CD1c-positive myeloid dendritic cell (primary cell): ENCODE measurements around the gene MCM6.
"Not testable (repeated sequence)": the region's sequence is repeated elsewhere in the genome, so short reads cannot be mapped to it uniquely, and the experiment has no call there.

Experiments
- DNase-seq: peaks from one replicate; pipeline ENCODE4 v3.0.0-alpha.2; 2016; ENCODE audit errors: extremely low spot score

Gene MCM6

GRCh38 chr2:135821190-135821589 is 55.1 kb downstream of the MCM6 start:
- no peak for DNase-seq

DNA sequence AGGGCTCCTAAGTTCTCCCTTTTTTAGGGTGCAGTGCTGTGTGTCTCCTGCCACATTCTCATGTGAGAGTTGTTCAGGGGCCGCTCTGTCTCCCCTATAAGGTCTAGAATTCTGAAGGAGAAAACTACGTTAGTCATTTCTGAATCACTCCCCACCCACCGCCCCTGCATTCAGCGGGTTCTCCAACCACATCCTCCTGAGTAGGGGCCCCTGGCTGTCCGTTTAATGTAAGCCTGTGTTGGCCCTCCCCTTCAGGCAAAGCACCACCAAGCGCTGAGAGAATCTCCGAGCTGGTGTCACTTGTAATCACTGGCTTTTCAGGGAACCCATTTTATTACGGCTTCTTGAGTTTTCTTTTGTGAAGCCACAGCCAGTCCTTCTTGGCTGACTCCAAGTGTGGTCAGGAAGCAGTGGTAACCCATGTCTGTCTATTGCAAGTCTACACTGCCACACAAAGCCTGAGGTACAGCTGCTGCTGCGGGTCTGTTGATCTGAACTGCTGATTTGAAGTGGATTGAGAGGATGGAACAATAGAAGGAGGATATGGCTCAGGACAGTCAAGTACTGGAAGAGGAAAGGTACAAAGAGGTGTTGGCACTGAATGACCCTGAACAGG is 56.1 kb downstream of the MCM6 start:
- DNase-seq = peak; percentile 53

DNA sequence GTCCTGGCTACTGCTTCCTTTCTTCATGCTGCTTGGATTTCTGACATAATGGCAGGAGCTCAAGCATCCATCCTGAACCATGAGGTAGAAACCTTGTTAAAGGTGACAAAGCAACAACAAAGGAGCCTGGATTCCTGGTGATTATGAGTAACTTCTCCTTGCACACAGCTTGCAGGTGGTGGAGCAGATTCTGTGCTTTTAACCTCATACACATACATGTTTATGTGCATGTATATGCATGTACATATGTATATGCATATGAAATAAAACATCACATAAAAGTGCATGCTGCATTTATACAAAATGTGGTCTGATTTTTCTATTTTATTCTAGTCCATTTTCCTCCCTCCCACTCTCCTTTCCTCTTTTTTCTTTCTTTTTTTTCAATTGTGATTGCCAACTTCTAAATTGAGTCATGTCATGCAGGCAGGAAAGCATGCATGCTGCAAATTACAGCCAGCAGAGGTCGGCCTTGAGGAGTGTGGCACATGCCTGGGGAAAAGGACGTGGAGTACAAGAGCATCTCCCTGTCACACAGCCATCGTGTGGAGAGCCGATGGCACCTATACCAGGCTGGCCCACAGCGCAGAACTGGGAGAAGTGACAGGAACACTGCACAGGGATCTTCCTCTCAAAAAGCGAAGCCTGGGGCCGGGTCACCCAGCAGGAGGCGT is 57.2 kb downstream of the MCM6 start:
- DNase-seq = no peak

GRCh38 chr2:135817951-135818350 is 58.3 kb downstream of the MCM6 start:
- DNase-seq = no peak

DNA sequence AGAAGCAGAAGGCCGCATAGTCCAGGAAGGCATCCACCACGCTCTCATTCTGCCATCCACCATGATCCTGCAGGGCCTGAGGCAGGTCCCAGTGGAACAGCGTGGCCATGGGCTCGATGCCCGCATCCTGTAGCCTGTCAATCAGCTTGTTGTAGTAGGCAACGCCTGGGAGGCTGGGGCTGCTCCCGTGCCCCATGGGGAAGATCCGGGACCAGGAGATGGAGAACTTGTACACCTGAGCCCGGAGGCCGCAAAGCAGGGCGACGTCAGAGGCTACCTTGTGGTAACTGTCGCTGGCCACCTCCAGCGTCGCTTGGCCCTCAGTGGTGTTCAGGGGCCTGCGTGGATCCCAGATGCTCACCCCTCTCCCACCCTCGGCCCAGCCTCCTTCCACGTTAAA is 58.8 kb downstream of the MCM6 start:
- no peak for DNase-seq

DNA sequence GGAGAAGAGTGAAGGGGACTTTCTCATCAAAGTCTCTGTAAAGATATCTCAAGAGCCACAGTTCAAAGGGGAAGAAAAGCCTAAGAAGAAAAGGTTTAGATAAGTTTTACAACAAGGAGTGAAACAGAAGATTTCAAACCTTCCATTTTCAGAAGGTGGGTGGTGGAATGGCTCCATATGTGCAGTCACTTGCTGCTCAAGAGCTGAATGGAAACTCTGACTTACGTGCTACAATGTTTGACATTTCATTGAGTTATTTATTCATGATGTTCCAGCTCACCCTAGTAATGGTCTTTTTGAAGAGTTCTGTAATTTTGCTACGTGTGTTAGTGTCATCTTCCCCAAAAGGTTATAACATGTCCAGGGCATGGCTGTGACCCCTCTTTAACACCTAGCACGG is 61.0 kb downstream of the MCM6 start:
- DNase-seq = no peak

DNA sequence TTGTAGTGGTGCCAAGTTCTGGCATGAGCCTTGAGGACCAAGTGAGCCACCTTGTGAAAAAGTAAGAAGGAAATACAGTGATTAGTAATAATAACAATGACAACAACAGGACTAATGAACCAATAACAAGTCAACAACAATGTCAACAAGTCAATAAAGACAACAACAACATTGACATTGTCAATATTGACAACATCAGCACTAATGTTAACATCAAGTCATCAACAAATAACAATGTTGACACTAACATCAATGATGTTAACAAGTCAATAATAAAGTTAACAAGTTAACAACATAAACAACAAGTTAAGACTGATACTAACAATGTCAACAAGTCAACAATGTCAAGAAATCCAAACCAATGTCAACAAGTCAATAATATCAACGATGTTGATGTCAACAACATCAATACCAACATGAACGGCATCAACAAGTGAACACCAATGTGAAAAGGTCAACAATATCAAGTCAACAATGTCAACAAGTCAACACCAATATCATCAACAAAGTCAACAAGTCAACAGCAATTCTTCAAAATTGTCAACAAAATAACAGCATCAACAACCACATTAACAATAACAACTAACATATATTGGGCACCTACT is 63.2 kb downstream of the MCM6 start:
- no peak for DNase-seq

- not testable (repeated sequence) for DNase-seq
Measured at GRCh38 chr2:135807874-135808273, 68.4 kb downstream of the MCM6 start.

DNA sequence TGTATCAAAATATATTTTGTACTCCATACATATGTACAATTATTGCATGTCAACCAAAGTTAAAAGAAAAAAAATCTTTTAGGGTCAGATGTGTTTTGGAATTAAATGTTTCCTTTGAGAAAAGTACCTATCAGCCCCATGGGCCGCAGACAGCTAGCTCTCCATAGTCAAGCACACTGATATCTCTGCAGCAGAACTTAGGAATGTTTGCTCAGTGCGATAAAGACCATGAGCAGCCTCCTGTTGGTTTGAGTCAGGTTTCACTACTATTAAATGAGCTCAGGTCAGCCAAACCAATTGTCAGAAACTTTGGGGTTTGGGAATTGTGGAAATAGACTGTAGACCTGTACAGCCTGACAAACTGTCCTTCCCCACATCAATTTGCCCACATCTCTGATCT is 73.0 kb downstream of the MCM6 start:
- DNase-seq = no peak

GRCh38 chr2:135802350-135802749 is 73.9 kb downstream of the MCM6 start:
- no peak for DNase-seq

DNA sequence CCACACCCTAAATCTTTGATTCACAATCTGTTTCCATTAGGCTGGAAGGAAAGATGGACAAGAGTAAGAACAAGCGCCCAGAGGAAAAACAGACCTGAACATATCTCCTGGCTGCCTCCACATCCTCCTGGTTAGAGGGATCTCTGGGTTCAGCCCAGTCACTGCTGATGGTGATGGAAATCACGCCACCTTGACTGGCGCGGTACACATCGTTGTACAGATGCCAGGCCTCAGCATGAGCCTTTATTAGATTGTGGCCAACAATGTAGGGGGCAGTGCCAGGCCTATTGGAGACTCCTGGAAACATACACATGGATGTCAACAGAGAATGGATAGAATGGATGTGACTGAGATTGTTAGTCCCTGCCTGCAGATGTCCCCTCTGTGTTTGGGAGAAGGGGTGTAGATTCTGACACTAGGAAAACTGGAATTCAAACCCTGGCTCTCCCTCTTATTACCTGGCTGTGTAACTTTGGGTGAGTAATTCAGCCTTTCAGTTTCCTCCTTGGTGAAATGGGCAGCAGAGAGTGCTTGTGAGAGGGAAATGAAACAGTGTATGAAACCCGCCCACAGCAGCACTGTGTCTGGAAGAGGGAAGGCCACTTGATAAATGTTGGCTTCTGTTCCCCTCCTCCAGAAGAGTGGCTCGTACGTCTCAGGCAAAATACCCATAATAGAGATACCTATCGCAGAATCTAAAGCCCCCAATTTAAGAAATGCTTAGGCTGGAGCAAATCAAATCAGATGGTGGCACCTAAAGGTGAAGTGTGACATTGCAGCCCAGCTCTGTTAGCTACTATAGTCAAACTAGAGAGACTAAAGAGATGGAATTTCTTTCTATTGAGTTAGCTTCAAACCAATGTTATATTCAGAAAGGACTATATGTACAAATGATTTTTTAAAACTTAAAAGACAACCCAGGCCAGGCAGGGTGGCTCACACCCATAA is 75.5 kb downstream of the MCM6 start:
- DNase-seq = peak; percentile 76

GRCh38 chr2:135799738-135800137 is 76.5 kb downstream of the MCM6 start:
- no peak for DNase-seq

GRCh38 chr2:135798762-135799161 is 77.5 kb downstream of the MCM6 start:
- no peak for DNase-seq

- DNase-seq = peak; percentile 35
Measured at GRCh38 chr2:135798275-135798705, 78.0 kb downstream of the MCM6 start.

GRCh38 chr2:135797497-135798274 is 78.6 kb downstream of the MCM6 start:
- peak; percentile 84 for DNase-seq

- DNase-seq = no peak
Measured at GRCh38 chr2:135796606-135797005, 79.6 kb downstream of the MCM6 start.

- DNase-seq = not testable (repeated sequence)
Measured at GRCh38 chr2:135795641-135796040, 80.6 kb downstream of the MCM6 start.

- DNase-seq = no peak
Measured at GRCh38 chr2:135792401-135793150, 83.7 kb downstream of the MCM6 start.

- no peak for DNase-seq
Measured at GRCh38 chr2:135791418-135792190, 84.6 kb downstream of the MCM6 start.

DNA sequence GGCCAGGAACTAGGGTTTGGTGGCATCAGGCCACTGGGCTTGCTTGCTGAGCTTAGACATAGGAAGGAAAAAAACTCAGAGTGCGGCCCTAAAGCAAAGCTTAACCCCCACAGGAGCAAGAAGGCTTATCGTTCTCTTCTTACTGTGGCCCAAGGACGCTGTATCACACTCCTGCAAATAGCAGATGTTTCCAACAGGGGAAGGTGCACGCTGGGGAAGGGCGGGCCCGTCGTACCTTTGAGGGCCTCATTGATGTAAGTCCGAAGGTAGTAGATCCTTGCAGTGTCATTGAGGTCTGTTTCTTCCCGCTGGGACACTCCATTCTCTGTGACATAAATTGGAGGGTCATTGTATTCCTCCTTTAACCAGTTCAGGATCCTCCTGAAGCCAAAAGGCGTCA is 85.8 kb downstream of the MCM6 start:
- no peak for DNase-seq
